Stimulated activated naive CD4-positive, alpha-beta T cell (primary cell): ENCODE measurements around the gene ULBP1.
"Not testable (repeated sequence)": the region's sequence is repeated elsewhere in the genome, so short reads cannot be mapped to it uniquely, and the experiment has no call there.

ENCODE experiments used
- DNase-seq, 6 experiments: peaks; one replicate each; lab custom pipeline; 2025; lab: John Stamatoyannopoulos, UW

ULBP1 gene

DNA sequence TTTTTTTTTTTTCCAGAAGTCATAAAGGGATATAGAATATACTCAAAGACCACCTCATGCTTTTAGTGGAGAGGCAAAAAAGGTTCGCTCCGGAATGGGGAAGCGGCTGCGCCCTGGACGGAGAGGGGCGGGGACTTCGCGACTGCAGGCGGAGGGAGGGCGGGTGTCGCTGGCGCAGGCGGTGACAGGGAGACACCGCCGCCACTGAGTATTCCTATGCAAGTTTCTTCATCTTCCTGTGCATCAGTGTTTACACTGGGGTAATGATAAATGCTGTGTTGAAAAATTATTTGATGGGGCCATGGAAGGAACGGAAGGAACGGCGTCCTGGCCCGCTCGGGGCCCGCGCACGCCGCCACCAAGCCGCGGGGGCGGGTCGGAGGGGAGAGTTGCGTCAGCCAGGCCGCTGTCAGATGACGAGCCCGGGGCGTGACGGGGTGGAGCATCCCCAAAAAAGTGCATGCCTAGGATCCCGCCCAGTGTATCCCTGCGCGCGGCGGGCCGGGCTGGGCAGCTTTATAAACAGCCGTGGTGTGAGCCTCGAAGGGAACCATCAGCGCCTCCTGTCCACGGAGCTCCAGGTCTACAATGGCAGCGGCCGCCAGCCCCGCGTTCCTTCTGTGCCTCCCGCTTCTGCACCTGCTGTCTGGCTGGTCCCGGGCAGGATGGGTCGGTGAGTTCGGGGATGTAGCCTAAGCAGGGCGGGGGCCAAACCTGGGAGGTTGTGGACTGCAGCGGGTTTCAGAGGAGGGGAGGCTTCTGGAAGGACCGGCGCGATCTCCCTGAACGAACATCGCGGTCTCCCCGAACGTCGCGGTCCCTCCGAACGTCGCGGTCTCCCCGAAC lies at the start of gene ULBP1:
Gene ULBP1 (plus strand): TSS at position 482 of the 846 bp plus-strand sequence. CDS start 107 bp downstream, at position 589.
- peak; percentile 28 to 60 (median 58) for DNase-seq

GRCh38 chr6:149915970-149916865 lies 47.5 kb upstream of the ULBP1 start:
- no peak for DNase-seq

DNA sequence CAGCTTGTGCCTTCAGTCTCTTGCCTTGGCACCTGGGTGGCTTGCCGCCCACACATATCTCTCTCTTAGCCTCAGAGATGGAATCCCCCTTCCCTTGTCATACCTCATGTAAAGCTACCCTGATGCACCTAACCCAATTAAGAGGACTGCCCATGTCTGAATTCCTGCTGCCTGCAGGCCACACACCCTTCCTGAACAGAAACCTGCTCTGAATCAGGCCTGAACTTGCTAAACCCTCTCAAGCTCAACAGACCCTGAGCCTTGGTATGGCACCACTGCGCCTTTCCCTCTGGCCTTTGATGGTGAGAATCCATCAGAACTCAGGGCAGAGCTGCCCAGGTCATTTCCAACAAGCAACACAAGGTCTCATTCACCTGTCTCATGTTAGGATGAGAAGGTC lies 46.1 kb upstream of the ULBP1 start:
- no peak for DNase-seq

DNA sequence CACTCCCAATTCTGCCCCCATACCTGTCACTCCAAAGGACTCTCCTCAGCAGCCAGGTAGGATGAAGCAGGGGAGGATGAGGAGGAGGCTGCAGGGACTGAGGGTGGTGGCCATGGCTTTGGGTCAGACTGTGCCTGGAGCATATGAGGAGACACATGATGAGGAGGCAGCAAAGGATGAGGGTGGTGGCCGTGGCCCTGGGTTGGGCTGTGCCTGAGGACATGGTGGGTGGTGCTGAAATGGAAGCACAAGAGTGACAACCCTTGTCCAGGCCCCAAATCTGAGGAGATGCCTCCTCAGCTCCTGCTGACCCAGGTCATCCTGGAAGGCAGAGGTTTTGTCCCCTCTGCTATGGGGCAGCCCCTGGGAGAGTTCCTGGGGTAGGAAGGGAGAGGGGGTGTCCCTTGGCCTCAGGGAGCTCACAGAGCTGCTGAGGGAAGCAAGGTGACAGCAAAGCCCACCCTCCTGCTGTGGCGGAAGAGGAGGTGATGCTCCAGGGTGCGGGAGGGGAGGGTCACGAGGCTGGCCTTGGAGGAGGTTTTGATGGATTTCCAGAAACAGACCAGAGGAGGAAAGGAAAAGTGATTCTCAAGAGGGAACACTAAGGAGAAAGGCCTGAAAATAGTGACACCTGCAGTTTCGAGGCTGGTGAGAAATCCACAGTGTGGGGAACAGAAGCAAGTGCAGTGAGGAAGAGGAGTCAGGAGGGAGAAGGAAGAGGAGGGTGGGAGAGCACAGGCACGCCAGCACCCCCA lies 45.4 kb upstream of the ULBP1 start:
- no peak for DNase-seq

DNA sequence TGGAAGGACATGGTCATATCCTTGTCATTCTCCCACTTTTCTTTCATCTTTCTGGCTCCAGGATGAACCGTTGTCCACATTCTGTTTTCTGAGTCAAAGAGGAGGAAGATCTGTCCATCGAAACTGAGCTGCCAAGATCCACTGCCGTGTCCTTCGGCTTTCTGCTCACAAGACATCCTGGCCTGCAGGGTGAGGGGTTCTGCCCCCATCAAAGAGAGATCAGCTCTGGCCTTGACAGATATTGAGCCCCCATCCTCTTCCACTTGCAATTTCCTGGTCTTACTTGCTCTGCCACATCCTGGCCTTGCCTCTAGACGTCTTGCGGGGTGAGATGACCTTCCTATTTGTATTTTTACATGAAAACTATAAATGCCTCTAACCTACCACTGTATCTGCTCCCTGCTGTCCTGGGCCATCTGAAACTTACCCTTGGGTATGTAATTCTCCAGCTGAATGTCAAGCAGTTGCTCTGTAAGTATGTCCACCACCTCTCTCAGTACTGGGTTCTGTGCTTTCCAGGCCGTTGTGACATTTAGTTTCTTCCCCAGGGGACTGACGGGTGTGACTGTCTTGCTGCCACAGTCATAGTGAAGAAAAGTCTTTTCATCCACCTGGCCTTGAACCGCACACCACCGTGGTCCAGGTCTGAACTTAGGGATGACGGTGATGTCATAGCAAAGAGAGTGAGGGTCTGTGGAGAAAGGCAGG lies 44.5 kb upstream of the ULBP1 start:
- not testable (repeated sequence) for DNase-seq

DNA sequence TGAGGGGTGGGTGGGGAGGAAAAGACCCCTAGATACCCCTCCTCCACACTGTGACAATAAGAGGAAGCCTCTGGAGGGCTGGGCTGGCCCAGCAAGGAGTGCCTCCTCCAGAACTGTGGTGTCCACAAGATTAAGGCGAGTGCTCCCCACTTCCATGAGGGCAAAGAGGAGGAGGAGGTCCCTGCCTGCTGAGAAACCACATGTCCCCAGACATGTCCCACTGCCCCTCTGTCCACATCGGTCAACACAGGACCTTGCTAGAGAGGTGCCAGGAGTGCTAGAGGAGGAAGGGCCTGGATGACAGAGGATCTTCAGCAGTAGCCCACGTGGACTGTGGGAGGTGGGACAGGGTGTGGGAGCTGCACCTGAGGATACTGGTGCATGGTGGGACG lies 43.9 kb upstream of the ULBP1 start:
- no peak for DNase-seq

GRCh38 chr6:149921361-149921760 lies 42.4 kb upstream of the ULBP1 start:
- no peak for DNase-seq

DNA sequence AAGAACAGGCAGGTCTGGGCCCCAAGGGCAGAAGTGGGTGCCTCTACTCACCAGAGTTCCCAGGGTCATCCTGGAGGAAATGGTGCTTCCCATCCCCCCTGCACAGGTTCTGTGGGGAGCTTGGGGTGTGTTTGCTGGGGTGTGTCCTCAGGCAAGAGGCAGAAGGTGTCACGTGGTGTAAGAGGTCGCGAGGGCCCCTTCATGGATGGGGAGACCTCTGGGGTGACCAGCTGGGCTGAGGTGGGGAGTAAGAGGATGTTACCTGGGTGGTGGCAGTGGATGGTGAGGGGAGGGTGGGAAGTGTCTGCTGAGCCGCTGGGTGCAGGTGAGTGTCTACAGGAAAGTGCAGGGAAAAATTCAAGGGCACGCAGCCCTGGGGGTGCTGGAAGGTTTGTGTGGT lies 41.7 kb upstream of the ULBP1 start:
- not testable (repeated sequence) for DNase-seq

- peak; percentile 65 to 82 (median 76) for DNase-seq
Observed at GRCh38 chr6:149922642-149923326, 41.0 kb upstream of the ULBP1 start, which contains the start of gene RAET1G. Gene RAET1G (minus strand): TSS chr6:149923121. CDS start chr6:149923010, 111 bp downstream.

DNA sequence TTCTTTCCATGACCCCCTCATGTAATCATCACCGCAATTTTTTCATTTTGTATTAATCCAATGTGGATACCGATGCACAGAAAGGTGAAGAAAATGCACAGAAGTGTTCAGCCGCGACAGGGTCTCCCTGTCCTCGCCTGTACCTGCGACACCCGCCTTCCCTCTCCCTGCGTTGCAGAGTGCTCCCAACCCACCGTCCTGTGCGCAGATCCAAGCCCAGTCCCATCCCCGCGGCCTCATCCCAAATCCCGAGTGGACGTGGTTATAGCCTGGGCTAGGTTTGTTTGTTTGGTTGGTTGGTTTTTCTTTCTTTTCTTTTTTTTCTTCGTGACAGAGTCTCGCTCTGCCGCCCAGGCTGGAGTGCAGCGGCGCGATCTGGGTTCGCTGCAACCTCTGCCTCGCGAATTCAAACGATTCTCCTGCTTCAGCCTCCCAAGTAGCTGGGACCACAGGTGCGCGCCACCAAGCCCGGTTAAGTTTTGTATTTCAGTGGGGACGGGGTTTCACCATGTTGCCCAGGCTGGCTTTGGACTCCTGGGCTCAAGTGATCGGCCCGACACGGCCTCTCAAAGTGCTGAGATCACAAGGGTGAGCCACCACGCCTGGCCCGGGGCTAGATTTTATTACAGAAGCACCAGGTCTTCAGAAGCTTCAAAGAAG lies 40.3 kb upstream of the ULBP1 start:
- DNase-seq, result no peak

GRCh38 chr6:149924206-149924932 lies 39.4 kb upstream of the ULBP1 start:
- DNase-seq, result no peak

GRCh38 chr6:149924933-149925252 lies 38.9 kb upstream of the ULBP1 start:
- DNase-seq, result no peak

DNA sequence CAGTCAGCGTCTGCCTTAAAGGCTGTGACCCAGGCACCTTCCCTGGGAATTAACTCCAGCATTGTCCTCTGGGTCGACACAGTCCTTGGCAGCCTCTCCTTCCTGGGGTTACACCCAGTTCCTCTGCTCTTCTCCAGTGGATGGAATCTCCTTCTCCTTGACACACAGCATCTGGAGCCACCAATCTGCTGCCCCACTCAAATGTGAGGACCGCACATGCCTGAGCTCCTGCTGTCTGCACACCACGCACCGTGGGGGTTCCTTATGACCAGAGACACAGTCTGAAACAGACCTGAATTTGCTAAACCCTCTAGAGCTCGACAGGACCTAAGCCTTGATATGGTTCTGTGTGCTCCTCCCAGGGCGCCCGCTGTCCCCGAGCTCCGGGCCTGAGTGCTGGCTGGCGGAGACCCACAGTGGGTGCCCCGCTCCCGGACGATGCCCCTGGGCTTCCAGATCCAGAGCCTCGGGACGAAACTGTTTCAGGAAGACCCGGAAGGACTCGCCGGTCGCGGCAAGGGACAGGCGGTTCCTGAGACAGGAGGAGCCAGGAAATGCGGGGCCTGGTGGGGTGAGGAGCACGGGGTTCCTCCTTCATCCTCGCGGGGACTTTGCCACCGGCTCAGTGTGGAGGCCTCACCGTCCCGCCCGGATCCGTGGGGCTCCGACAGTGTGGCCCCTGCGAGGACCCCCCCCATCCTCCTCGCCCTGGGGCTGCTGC lies 38.3 kb upstream of the ULBP1 start:
- peak in 1 of 6 experiments; percentile 18 for DNase-seq

DNA sequence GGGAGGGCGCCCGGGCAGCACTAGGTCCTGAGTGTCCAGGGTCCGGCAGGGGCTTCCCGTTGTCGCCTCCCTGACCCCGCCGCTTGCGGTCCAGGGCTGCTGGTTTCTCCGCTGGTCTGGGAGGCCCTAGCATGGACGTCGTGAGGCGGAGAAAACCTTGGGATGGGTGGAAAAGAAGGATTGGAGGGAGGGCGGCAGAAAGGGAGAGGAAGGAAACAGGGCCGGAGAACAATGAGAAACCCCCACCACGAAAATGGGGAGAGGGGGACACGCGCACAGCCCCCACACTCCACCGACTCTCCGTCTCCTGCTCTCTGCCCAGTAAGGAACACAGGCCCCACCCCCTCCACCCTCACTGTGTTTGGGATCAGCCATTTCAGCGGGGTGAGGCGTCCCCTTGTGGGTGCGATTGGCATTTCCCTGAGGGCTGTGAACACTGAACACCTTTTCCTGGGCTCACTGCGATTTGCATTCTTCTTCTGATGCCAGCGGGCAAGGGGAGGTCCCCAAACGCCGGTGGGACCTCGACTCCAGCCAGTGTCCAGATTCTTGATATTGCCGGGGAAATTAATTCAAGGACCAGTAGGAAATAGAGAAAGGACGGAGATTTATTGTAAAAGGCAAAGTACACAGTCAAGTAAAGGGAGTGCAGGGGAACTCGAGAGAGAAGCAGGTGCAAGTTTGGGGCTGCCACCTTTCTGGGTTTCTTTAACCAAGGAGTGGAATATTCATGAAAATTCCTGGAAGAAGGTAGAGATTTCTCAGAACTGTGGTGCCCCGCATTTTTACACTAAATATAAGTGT lies 37.6 kb upstream of the ULBP1 start:
- DNase-seq, result peak; percentile 23 to 66 (median 58)

- not testable (repeated sequence) for DNase-seq
Observed at GRCh38 chr6:149927025-149927424, 36.7 kb upstream of the ULBP1 start.

GRCh38 chr6:149929422-149929821 lies 34.3 kb upstream of the ULBP1 start:
- DNase-seq, result peak in 1 of 6 experiments; percentile 11

GRCh38 chr6:149931501-149931900 lies 32.2 kb upstream of the ULBP1 start:
- no peak for DNase-seq

DNA sequence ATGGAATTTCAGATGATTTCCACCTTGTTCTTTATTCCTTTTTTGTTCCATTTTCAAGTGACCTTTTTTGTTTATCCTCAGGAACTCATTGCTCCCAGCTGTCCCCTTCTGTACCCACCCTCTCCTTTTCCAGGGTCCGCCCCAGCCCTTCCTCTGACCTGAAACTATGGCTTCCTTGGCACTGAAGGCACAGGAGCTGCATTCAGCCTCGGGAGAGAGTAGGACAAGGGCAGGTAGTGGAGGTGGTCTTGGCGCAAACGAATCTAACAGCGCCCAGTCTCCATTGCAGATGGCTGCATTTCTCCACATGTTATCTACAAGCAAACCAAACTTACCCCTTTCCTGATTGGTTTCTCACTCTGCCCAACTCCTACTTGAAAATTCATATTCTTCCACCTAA lies 30.7 kb upstream of the ULBP1 start:
- DNase-seq, result no peak
